ENCODE data around the gene SMAD9.

The SMAD9 gene

DNA sequence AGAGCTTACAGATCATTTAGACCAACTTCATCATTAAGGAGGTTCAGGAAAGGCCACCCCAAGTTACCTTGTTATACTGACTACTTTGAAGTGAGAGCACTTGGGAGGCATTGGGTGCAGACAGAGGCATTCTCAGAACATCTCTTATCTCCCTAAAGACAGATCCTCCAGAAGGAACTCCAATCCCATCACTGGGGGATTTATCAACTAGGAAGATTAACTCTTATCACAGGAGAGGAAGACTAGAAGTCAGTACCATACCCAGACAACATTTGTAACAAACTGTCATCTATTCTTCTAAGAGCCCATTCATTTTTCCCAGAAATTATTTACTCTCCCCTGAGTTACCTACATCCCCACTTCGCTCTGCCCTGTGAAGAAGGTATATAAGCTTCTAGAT lies 106.8 kb downstream of the SMAD9 start:
- H3K79me2 ChIP-seq (ENCODE audit: insufficient read depth, low read depth): no peaks in the 10 kb centered on the region
- no peaks in the 10 kb centered on the region for H3K36me3 ChIP-seq (ENCODE audit: insufficient read depth)
- no peaks in the 10 kb centered on the region for H3K27me3 ChIP-seq (ENCODE audit: insufficient read depth, low read depth)
- H3K9ac ChIP-seq: no peak overlapping the region
- H4K20me1 ChIP-seq (ENCODE audit: insufficient read depth): no peaks in the 10 kb centered on the region
- TF ChIP-seq, protein P1, sequence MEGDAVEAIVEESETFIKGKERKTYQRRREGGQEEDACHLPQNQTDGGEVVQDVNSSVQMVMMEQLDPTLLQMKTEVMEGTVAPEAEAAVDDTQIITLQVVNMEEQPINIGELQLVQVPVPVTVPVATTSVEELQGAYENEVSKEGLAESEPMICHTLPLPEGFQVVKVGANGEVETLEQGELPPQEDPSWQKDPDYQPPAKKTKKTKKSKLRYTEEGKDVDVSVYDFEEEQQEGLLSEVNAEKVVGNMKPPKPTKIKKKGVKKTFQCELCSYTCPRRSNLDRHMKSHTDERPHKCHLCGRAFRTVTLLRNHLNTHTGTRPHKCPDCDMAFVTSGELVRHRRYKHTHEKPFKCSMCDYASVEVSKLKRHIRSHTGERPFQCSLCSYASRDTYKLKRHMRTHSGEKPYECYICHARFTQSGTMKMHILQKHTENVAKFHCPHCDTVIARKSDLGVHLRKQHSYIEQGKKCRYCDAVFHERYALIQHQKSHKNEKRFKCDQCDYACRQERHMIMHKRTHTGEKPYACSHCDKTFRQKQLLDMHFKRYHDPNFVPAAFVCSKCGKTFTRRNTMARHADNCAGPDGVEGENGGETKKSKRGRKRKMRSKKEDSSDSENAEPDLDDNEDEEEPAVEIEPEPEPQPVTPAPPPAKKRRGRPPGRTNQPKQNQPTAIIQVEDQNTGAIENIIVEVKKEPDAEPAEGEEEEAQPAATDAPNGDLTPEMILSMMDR (conservative IDR thresholded peaks at IDR 0.05; ENCODE audit: low read depth, low read length): no peak
- no peak overlapping the region for H3K27ac ChIP-seq
- H3K4me1 ChIP-seq (ENCODE audit: low read depth, poor library complexity, severe bottlenecking): peaks cover under 1% of the 10 kb centered on the region
- no peak overlapping the region for H3K4me3 ChIP-seq (IDR thresholded peaks at IDR 0.05; ENCODE audit: insufficient read depth, low read depth, low read length)
- no peak overlapping the region for H3K4me2 ChIP-seq
- H2AFZ ChIP-seq (ENCODE audit: low read depth): no peak overlapping the region

DNA sequence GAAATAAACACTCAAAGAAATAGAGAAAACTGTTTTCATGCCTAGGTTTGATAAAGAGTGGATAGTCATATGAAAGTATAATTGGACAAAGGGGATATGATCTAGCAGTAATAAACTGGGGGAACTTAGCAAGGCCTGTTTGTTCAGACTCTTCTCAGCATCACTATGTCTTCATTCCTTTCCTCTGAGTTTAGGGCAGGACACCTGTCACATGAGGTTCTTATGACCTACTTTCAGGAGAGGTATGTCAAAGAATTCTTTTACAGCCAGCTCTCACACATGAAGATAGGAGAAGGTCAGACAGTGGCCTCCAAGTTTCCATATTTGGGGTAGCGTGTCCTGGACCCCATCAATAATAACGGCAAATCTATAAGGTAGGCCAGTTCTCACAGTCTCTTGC lies 112.4 kb downstream of the SMAD9 start:
- Histone ChIP-seq H3K27ac (no peak overlapping the region), H4K20me1 (ENCODE audit: insufficient read depth) (no peaks in the 10 kb centered on the region), H3K79me2 (ENCODE audit: insufficient read depth, low read depth) (no peaks in the 10 kb centered on the region), H3K36me3 (ENCODE audit: insufficient read depth) (no peaks in the 10 kb centered on the region), H3K27me3 (ENCODE audit: insufficient read depth, low read depth) (no peaks in the 10 kb centered on the region), H3K4me3 (IDR thresholded peaks at IDR 0.05; ENCODE audit: insufficient read depth, low read depth, low read length) (no peak overlapping the region), H3K4me2 (no peak overlapping the region), H2AFZ (ENCODE audit: low read depth) (no peak overlapping the region), H3K4me1 (ENCODE audit: low read depth, poor library complexity, severe bottlenecking) (no peaks in the 10 kb centered on the region), H3K9ac (no peak overlapping the region)
- TF ChIP-seq, protein P1 (conservative IDR thresholded peaks at IDR 0.05; ENCODE audit: low read depth, low read length): no peak

DNA sequence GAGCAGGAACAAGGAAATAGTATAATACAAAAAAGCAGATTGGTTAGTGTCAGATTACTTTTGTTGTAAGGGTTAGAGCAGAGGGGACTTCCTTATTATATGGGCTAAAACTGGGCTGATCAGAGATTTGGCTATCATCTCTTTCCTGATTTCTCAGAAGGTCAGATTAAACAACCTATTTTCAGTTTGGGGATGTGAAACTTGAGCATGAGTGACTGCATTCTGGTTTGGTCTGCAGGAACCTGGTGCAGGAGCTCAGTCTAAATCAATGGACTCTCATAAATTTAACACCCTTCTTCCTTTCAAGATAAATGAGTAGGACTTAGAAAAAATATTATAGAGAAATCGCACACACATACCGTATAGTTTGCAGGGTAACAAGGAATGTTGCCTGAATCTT lies 113.9 kb downstream of the SMAD9 start:
- H3K9ac ChIP-seq: no peak overlapping the region

DNA sequence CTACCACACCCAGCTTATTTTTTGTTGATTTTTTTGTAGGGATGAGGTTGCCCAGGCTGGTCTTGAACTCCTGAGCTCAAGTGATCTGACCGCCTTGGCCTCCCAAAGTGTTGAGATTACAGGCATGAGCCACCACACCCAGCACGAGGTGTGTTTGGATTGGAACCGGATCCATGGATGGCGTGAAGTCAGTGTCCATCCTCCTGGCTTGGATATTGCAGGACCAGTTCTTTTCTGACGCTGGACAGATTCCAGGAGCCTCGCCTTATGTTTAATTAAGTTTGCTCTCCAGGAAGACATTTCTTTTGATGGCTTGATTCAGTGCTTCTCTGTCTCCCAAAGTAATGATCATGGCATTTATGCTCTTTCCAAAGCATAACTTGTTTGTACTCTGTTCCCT lies 115.5 kb downstream of the SMAD9 start:
- Histone ChIP-seq H4K20me1 (ENCODE audit: insufficient read depth) (no peaks in the 10 kb centered on the region), H3K4me1 (ENCODE audit: low read depth, poor library complexity, severe bottlenecking) (no peaks in the 10 kb centered on the region), H3K9ac (no peak overlapping the region), H3K27ac (no peak overlapping the region), H3K27me3 (ENCODE audit: insufficient read depth, low read depth) (no peaks in the 10 kb centered on the region), H3K4me3 (IDR thresholded peaks at IDR 0.05; ENCODE audit: insufficient read depth, low read depth, low read length) (no peak overlapping the region), H3K79me2 (ENCODE audit: insufficient read depth, low read depth) (no peaks in the 10 kb centered on the region), H3K4me2 (no peak overlapping the region), H3K36me3 (ENCODE audit: insufficient read depth) (no peaks in the 10 kb centered on the region), H2AFZ (ENCODE audit: low read depth) (no peak overlapping the region)
- TF ChIP-seq, protein P1 (conservative IDR thresholded peaks at IDR 0.05; ENCODE audit: low read depth, low read length): no peak

More for the DNA sequence above, 113.9 kb downstream of the SMAD9 start:
- Histone ChIP-seq H3K4me3 (IDR thresholded peaks at IDR 0.05; ENCODE audit: insufficient read depth, low read depth, low read length) (no peak overlapping the region), H4K20me1 (ENCODE audit: insufficient read depth) (no peaks in the 10 kb centered on the region), H3K27me3 (ENCODE audit: insufficient read depth, low read depth) (no peaks in the 10 kb centered on the region), H3K79me2 (ENCODE audit: insufficient read depth, low read depth) (no peaks in the 10 kb centered on the region), H3K36me3 (ENCODE audit: insufficient read depth) (no peaks in the 10 kb centered on the region), H3K27ac (no peak overlapping the region), H3K4me2 (no peak overlapping the region), H2AFZ (ENCODE audit: low read depth) (no peak overlapping the region), H3K4me1 (ENCODE audit: low read depth, poor library complexity, severe bottlenecking) (no peaks in the 10 kb centered on the region)
- TF ChIP-seq, protein P1 (conservative IDR thresholded peaks at IDR 0.05; ENCODE audit: low read depth, low read length): no peak
